HG03521 (cell line): ENCODE measurements around the gene DHRS7B.
"Not testable (repeated sequence)": the region's sequence is repeated elsewhere in the genome, so short reads cannot be mapped to it uniquely, and the experiment has no call there.

ENCODE experiments used
- ATAC-seq: cut with Tn5 transposase; IDR thresholded peaks from one replicate; pipeline ENCODE4 v1.9.1; 2021; ENCODE audit warnings: mild to moderate bottlenecking, moderate library complexity; ENCODE audit not compliant: unreplicated experiment

The DHRS7B gene

DNA sequence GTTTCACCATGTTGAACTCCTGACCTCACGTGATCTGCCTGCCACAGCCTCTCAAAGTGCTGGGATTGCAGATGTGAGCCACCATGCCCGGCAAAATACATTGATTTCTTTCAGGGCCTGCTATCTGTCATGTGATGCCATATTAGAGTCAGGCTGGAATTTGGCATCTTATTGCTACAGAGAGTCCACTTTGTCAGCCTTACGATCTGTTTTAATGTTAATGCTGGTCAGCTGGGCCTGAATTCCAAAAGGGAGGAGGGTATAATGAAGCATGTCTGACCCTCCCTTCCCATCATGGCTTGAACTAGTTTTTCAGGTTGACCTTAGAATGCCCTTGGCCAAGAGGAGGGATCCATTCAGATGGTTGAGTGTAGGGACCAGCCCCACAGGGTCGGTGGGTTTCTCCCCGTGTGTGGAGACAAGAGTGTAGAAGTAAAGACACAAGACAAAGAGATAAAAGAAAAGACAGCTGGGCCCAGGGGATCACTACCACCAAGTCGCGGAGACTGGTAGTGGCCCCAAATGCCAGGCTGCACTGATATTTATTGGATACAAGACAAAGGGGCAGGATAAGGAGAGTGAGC is 19.6 kb upstream of the DHRS7B start:
- not testable (repeated sequence) for ATAC-seq

DNA sequence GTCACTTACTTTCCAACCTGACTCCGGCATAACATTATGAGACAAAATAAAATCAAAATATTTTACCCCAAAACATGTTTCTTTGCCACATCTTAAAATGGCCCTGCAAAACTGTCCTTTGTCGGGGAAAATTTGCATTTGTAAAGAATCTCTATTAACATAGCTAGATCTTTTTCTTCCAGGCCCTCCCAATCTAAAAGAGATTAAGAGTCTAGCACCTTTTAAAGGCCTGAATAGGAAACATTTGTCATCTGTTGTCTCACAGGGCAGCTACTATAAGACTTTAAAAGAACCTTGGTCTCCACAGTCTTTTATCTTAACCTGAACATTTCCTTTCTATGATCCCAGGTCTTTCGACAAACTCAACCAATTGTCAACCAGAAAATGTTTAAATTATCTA is 18.1 kb upstream of the DHRS7B start:
- ATAC-seq: no peak

DNA sequence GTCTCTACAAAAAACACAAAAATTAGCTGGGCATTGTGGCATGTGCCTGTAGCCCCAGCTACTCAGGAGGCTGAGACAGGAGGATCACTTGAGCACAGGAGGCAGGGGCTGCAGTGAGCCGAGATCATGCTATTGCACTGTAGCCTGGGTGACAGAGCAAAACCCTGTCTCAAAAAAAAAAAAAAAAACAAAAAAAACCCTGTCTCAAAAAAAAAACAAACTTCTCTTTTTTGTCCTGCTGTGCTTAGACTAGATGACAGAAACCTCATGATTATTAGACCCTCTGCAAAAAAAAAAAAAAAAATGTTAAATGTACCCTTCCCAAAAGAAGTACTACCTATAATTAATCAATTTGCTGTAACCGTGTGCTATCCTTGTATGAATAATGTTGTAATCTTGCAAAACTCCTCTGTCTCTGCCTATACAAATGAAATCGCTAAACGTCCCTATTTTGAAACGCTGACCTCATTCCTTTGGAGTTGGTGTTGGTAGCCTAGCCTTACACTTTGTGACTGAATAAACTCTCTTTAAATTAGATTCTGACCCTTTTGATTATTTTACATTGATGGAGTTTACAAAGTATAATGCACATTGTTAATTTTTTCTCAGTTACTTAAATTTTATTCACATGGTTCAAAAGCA is 13.6 kb upstream of the DHRS7B start:
- no peak for ATAC-seq

DNA sequence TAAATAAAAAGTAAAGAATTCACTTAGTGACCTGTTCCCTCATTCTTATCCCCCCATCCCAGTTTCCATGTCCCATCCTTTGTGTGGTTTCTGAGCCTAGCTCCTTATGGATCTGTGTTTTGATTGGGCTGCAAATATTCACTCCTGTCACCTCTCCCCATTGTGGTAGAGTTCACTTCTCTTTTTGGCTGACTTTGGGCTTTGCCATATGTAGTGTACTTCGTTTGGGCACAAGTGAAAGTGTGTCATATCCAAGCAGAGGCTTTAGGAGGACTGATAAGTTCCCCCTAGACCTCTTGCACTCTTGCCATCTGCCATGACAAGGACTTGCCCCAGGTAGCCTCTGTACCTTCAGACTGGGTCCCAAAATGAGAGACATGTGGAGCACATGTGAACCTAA is 13.0 kb upstream of the DHRS7B start:
- no peak for ATAC-seq

DNA sequence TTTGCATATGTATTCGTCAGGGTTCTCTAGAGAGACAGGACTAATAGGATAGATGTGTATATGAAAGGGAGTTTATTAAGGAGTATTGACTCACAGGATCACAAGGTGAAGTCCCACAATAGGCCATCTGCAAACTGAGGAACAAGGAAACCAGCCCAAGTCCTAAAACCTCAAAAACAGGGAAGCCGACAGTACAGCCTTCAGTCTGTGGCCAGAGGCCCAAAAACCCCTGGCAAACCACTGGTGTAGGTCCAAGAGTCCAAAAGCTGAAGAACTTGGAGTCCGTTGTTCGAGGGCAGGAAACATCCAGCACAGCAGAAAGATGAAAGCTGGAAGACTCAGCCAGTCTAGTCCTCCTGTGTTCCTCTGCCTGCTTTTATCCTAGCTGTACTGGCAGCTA is 12.0 kb upstream of the DHRS7B start:
- ATAC-seq: not testable (repeated sequence)

DNA sequence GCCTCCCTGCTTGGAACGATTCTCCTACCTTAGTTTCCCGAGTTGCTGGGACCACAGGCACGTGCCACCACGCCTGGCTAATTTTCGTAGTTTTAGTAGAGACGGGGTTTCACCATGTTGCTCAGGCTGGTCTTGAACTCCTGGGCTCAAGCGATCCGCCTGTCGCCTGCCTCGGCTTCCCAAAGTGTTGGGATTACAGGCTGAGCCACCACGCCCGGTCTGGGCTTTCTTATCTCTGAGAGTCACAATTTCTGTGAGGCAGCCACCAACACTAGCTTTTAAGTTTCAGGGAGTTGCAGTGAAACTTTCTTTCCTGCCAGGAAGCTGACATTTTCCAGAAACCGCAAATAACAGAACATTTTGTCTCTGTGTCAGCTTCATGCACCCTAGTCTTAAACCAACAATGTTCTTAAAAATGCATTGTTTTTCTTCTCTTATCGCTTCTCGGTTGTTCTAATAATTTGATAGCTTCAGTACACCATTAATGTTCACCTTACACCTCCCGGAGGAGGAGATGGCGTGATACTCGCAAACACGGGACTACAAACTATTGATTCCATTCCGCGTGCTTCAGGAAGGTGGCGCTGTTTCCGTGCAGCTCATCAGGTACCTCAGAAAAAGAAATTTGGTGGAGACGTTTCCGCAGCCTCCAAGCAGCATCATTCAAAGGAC is 7.4 kb upstream of the DHRS7B start:
- ATAC-seq: peak; percentile 53

DNA sequence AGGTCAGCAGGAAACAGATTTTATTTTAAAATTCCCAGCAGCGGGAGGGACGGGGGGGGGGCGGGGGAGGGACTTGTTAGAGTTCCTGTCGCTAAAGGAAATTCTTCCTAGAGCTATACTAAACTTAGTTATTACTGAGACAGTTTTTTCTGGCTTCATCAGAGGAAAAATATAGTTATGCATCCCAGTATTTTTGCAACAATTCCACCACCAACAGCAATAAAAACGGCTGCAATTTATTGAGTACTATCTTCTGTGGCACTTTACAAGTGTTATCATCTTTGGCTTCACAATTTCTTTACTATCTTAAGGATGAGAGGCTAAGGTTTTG is 6.9 kb upstream of the DHRS7B start:
- no peak for ATAC-seq

DNA sequence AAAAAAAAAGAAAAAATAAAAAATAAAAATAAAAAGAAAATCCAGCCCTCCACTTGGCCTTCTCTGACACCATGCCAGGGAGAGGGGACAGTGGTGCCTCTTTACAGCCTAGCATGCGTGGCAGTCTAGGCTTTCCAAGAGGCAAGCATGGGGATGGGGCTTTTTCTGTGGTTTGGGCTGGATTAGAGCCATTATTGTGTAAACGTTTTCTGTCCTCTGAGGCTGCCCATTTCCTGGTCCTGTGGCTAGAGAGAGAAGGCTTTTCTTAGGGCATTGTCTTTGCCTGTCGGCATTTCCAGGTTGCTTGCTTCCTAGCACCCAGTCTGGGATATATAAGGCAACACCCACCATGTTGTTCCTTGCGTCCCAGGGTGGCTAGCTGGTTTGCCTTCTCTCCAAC is 2.7 kb upstream of the DHRS7B start:
- no peak for ATAC-seq

DNA sequence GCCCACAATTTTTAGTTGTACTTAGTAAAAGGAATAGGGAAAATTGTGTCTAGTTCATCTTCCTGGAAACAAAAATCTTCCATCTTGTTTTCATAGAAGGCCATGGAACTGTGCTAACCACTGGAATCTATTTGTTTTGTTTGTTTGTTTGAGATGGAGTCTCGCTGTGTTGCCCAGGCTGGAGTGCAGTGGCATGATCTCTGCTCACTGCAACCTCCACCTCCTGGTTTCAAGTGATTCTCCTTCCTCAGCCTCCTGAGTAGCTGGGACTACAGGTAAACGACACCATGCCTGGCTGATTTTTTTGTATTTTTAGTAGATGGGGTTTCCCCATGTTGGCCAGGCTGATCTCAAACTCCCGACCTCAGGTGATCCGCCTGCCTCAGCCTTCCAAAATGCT is 2.2 kb upstream of the DHRS7B start:
- ATAC-seq: not testable (repeated sequence)

DNA sequence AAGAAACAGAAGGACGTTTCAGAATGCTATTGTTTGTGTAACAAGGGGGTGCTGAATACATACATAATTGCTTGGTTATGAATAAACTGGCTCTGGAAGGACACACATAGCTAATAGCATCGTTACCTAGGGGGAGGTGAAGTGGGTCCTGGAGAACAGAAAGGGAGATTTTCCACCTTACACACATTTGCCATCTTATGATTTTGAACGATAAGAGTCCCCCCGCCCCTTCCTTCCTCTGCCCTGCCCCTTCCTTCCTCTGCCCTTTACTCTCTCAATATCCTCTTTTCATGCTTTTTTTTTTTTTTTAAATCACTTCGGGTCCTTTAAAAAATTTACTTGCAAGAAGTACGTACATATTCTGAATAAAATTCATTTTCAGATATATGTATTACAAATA is 902 bp upstream of the DHRS7B start:
- no peak for ATAC-seq

DNA sequence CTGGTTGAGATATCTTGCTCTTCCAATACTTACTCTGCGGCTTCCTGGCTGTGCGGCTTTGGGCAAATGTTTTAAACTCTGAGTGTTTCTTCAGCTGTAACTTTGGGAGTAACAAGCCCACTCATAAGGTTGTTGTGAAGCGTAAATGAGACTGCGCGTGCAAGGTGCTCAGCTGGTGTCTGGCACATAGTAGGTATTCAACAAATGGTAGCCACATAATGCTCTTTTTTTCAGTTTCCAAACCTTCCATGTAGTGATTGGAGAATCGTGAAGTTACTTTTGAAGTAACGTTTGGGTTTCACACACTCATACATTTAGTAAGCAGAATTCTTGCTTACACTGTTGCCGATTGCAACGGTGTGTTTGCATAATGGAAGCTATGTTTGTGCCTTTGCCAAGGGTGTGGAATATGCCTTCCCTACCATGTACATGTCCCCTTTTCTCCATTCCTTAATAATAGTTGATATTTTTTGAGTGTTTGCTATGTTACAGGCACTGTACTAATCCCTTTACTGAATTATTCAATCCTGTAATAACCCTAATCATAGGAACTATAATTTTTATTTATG is 829 bp downstream of the DHRS7B start:
- no peak for ATAC-seq

DNA sequence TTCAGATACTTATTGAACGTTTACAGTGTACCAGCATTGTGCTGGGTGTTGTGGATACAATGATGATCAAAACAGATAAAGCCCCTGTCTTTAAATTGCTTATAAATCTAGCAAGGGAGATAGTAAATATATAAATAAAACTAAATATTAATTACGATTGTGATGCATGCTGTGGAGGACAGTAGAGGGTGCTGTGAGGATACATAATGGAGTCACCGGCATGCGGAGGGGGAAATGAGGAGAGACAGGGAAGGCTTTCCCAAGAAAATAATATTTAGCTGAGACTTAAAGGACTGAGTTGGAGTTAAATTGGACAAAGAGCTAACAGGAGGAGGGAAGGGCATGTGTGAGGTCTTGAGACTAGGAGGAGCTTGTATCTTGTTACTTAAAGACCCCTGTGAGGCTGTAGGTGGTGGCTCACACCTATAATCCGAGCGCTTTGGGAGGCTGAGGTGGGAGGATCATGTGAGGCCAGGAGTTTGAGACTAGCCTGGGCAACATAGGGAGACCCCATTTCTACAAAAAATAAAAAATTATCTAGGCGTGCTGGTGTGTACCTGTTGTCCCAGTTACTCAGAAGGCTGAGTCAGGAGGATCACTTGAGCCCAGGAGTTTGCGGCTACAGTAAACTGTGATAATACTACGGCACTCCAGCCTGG is 2.4 kb downstream of the DHRS7B start:
- no peak for ATAC-seq

DNA sequence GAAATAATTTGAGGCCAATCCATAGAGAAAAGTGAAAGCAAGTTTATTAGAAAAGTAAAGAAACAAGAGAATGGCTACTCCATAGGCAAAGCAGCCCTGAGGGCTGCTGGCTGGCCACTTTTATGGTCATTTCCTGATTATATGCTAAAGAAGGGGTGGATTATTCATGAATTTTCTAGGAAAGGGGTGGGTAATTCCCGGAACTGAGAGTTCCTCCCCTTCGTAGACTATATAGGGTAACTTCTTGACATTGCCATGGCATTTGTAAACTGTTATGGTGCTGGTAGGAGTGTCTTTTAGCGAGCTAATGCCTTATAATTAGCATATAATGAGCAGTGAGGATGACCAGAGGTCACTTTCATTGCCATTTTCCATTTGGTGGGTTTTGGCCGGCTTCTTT is 4.4 kb downstream of the DHRS7B start:
- ATAC-seq: no peak

DNA sequence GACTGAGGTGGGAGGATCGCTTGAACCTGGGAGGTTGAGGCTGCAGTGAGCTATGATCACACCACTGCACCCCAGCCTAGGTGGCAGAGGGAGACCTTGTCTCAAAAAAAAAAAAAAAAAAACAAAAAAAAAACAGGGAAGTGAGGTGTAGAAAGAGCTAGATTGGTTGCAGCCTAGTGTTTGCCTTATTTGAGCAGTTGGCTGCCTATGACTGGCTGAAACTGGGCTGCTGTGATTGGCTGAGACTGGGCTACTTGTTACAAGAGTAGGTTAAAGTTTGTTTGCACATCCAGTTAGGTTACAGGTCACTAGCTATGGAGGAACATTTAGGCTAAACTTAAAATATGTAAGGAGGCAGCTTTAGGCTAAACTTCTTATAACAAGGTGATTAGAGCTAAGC is 5.7 kb downstream of the DHRS7B start:
- ATAC-seq: no peak

DNA sequence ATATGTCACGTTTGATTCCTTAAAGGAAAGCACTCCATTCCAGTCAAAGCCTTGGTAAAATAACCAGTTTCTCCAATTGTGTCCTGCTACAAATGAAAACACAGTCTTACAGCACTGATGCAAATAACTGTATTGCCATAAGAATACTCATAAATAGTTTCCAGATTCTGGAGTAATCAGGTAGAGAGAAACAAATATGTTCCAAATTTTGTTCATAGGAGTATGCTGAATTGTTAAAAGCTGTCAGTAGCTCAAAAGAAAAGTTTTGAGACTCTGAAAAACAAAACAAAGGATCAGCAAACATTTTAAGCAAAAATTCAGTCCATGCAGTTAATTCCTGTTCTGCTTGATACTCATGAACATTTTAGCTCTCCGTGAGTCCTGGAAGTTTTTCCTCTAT is 7.8 kb downstream of the DHRS7B start:
- ATAC-seq: no peak

DNA sequence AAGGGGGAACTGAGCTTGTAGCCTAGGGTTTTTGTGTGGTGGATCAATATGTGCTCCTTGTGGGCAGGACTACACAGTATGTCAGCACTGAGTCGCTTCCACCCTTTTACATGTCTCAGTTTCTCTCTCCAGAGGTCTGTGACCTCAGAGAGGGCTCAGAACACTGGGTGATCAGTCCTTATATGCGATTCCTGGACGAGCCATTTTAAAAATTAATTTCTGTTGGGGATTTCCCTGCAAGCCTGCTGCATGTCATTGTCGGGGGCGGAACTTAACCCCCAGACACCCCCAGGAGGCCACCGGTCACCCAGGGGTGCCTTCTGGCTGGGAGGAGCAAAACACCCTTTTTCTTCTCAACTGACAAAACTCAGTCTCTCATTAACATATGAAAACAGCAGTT is 14.1 kb downstream of the DHRS7B start:
- ATAC-seq: no peak

DNA sequence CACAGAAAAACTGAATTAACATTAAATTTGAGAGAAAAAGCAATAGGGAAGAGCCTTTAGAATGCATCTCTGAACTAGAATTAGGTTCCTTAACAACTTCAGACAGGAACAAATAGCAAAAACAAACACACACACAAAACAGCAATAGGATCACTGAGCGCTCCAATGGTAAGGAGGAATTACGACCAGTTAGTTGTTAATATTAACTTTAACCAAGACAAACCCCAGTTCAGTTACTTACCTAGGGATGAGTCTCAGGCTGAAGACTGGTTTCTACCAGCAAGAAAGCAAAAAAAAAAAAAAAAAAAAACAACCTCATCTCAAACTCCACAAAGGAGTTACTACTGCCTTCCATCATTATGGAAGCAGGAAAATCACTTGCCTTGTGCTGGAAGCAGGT is 14.6 kb downstream of the DHRS7B start:
- ATAC-seq: no peak

DNA sequence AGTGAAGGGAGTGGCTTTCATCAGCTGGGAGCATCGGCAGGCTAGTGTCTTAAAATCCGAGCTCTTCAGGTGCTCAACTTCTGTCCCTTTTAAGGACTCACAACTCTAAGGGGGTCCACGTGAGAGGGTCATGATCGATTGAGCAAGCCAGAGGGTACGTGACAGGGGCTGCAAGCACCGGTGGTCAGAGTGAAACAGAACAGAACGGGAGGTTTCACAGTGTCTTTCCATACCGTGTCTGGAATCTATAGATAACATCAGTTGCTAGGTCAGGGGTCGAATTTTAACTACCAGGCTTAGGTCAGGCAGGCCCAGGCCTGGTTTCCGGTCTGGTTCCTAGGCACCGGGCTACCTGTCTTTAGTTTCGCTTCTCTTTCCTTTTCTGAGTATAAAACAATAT is 15.3 kb downstream of the DHRS7B start:
- ATAC-seq: not testable (repeated sequence)

DNA sequence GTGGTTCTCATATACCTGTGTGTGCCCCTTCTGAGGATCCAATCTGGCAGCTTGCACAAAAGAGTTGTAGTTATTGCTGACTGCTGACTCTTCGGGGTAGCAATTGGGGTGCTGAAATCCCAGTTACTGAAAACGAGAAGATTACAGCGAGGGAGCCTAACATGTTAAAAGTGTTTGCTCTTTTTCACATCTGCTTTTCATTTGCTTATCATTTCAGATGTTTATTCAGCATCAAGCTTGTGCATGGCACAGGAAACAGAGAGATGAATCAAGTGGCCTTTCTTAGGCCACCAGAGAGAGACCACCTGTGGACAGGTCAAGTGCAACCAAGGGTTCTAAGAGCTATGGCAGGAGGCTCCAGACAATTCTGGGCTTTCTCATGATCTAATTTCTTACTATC is 16.9 kb downstream of the DHRS7B start:
- ATAC-seq: no peak

DNA sequence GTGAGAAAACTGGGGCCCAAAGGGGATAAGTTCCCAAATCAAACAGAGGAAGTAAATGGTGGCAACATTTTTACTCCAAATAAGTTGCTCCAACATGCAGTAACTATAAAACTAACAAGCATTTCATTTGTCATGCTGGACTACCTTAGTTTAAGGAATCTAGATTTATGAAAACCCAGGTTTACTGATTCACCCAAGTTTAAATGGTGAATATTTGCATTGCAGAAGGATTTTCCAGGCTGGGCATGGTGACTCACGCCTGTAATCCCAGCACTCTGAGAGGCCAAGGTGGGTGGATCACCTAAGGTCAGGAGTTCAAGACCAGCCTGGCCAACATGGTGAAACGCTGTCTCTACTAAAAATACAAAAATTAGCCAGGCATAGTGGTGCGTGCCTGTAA is 17.5 kb downstream of the DHRS7B start:
- ATAC-seq: not testable (repeated sequence)

DNA sequence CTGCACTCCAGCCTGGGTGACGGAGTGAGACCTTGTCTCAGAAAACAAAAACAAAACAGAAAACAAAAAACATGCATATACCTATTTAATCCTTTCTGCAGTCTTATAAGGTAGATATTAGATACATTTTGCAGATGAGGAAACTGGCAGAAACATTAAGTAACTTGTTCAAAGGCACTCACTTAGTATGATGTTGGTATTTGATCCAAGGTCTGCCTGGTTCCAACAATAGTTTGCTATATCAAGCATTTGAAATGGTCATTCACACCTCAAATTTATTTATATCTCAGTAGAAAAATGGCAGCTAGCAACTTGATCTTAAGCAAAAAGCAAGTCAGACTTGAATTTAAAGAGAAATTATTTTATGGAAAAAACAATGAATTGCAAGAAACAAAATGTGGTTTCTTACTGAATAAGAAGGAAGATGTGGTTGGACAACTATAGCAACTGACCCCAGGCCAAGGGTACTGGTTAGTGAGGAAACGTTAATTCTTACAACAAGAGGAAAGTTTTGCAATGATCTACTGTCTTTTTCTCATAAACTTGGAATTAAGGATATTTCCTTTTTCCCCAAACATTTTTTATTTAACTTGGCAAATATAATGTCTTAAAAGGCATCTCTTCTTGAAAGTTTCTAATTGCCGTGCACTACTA is 19.7 kb downstream of the DHRS7B start:
- no peak for ATAC-seq
